Liver (tissue), 3 donors: ENCODE results near the gene MON2.

ENCODE experiments used
- EGR1 ChIP-seq, 2 donors: IDR thresholded peaks; 2 replicates each; pipeline ENCODE4 v1.6.1; 2016 to 2018; ENCODE audit warnings: antibody characterized with exemption in 2 of 2, low read depth in 2 of 2
- FOXA1 ChIP-seq: IDR thresholded peaks from 2 replicates; pipeline ENCODE4 v1.6.1; 2016; ENCODE audit warnings: antibody characterized with exemption
- GABPA ChIP-seq, 2 donors: IDR thresholded peaks in 1 of 2; conservative IDR thresholded peaks in 1 of 2; 2 replicates each; pipeline ENCODE4 v1.6.1; 2016; ENCODE audit warnings: antibody characterized with exemption in 2 of 2, mild to moderate bottlenecking in 1 of 2, moderate library complexity in 1 of 2
- JUND ChIP-seq, 2 donors: IDR thresholded peaks; 2 replicates each; pipeline ENCODE4 v1.6.1; 2016; ENCODE audit warnings: antibody characterized with exemption in 2 of 2
- RAD21 ChIP-seq, 2 donors: IDR thresholded peaks; 2 replicates each; pipeline ENCODE4 v1.6.1; 2016; ENCODE audit warnings: antibody characterized with exemption in 2 of 2, mild to moderate bottlenecking in 2 of 2
- REST ChIP-seq: IDR thresholded peaks from 2 replicates; pipeline ENCODE4 v1.6.1; 2016; ENCODE audit warnings: antibody characterized with exemption, mild to moderate bottlenecking
- RXRA ChIP-seq, 2 donors: IDR thresholded peaks; 2 replicates each; pipeline ENCODE4 v1.6.1; 2017 to 2018; ENCODE audit warnings: antibody characterized with exemption in 2 of 2, mild to moderate bottlenecking in 1 of 2
- SP1 ChIP-seq: IDR thresholded peaks from 2 replicates; pipeline ENCODE4 v1.6.1; 2018; ENCODE audit warnings: antibody characterized with exemption, mild to moderate bottlenecking
- TAF1 ChIP-seq: conservative IDR thresholded peaks from 2 replicates; pipeline ENCODE4 v1.6.1; 2016; ENCODE audit warnings: antibody characterized with exemption, mild to moderate bottlenecking
- YY1 ChIP-seq: IDR thresholded peaks from 2 replicates; pipeline ENCODE4 v1.6.1; 2016; ENCODE audit warnings: antibody characterized with exemption, mild to moderate bottlenecking
- TF ChIP-seq, protein P1 (sequence below): fragments of 150-350 bp; IDR thresholded peaks from 2 replicates; pipeline ENCODE4 v1.5.1; 2017; ENCODE audit warnings: improper control_type of control experiment, low read depth, low read length; ENCODE audit not compliant: missing input control
- TF ChIP-seq, protein P2 (sequence below): IDR thresholded peaks from 2 replicates; pipeline ENCODE4 v1.6.1; 2016; ENCODE audit warnings: antibody characterized with exemption
- TF ChIP-seq, protein P3 (sequence below): IDR thresholded peaks from 2 replicates; pipeline ENCODE4 v1.6.1; 2016; ENCODE audit warnings: antibody characterized with exemption
- TF ChIP-seq, protein P4 (sequence below): IDR thresholded peaks from 2 replicates; pipeline ENCODE4 v1.6.1; 2016; ENCODE audit warnings: antibody characterized with exemption
- donor health status: healthy.
- donor health status: healthy.

- TF ChIP-seq, protein P1, sequence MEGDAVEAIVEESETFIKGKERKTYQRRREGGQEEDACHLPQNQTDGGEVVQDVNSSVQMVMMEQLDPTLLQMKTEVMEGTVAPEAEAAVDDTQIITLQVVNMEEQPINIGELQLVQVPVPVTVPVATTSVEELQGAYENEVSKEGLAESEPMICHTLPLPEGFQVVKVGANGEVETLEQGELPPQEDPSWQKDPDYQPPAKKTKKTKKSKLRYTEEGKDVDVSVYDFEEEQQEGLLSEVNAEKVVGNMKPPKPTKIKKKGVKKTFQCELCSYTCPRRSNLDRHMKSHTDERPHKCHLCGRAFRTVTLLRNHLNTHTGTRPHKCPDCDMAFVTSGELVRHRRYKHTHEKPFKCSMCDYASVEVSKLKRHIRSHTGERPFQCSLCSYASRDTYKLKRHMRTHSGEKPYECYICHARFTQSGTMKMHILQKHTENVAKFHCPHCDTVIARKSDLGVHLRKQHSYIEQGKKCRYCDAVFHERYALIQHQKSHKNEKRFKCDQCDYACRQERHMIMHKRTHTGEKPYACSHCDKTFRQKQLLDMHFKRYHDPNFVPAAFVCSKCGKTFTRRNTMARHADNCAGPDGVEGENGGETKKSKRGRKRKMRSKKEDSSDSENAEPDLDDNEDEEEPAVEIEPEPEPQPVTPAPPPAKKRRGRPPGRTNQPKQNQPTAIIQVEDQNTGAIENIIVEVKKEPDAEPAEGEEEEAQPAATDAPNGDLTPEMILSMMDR: no peak
- TF ChIP-seq JUND (IDR thresholded peaks at IDR 0.05) (no peak), EGR1 (IDR thresholded peaks at IDR 0.05; ENCODE audit: low read depth in 2 of 2) (no peak), REST (no peak), GABPA (IDR thresholded peaks at IDR 0.05 in 1 of 2, conservative IDR thresholded peaks at IDR 0.05 in 1 of 2) (no peak), YY1 (no peak), RAD21 (IDR thresholded peaks at IDR 0.05) (no peak), TAF1 (no peak), SP1 (no peak), RXRA (IDR thresholded peaks at IDR 0.05) (no peak), FOXA1 (no peak)
- TF ChIP-seq, protein P2, sequence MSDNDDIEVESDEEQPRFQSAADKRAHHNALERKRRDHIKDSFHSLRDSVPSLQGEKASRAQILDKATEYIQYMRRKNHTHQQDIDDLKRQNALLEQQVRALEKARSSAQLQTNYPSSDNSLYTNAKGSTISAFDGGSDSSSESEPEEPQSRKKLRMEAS: no peak
- TF ChIP-seq, protein P3, sequence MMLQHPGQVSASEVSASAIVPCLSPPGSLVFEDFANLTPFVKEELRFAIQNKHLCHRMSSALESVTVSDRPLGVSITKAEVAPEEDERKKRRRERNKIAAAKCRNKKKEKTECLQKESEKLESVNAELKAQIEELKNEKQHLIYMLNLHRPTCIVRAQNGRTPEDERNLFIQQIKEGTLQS: no peak
- TF ChIP-seq, protein P4, sequence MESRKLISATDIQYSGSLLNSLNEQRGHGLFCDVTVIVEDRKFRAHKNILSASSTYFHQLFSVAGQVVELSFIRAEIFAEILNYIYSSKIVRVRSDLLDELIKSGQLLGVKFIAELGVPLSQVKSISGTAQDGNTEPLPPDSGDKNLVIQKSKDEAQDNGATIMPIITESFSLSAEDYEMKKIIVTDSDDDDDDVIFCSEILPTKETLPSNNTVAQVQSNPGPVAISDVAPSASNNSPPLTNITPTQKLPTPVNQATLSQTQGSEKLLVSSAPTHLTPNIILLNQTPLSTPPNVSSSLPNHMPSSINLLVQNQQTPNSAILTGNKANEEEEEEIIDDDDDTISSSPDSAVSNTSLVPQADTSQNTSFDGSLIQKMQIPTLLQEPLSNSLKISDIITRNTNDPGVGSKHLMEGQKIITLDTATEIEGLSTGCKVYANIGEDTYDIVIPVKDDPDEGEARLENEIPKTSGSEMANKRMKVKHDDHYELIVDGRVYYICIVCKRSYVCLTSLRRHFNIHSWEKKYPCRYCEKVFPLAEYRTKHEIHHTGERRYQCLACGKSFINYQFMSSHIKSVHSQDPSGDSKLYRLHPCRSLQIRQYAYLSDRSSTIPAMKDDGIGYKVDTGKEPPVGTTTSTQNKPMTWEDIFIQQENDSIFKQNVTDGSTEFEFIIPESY: no peak
These were observed 3.1 kb downstream of the MON2 start for GRCh38 chr12:62469704-62470103.
